ENCODE data around the gene NRM.

Gene NRM

DNA sequence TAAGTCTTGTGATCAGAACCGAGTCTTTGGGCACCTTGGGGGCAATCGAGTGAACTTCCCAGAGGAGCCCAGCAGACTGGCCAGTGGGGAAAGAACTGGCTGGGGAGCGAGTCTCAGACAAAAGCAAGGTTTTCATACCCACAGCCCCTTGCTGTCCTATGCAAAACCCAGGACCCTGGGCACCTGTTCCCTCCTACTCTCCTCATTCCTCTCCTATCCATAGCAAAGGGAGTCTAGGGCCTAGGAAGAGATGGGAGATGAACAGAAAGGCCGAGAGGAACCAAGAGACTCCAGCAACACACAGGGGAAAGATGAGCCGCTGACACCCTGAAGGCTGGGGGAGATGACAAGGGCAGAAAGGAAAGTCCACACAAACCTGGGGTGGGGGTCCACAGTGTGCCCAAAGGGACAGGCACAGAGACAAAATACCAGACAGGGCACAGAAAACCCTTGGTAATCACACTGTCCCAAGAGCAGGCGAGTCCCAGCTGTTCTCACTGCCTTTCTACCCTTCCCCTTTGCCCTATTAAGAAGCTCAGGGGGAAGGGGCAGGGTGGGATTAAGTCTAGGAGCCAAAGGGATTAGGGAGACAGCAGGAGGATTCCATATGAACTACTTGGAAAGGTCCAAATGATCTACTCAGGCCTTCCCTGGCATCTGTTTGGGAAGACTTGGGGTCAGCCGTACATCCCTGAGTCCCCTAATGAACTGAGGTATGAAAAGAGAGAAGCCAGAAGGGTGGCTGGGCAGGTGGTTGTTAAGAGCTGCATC is 10.8 kb downstream of the NRM start:
- TF ChIP-seq, protein P1, sequence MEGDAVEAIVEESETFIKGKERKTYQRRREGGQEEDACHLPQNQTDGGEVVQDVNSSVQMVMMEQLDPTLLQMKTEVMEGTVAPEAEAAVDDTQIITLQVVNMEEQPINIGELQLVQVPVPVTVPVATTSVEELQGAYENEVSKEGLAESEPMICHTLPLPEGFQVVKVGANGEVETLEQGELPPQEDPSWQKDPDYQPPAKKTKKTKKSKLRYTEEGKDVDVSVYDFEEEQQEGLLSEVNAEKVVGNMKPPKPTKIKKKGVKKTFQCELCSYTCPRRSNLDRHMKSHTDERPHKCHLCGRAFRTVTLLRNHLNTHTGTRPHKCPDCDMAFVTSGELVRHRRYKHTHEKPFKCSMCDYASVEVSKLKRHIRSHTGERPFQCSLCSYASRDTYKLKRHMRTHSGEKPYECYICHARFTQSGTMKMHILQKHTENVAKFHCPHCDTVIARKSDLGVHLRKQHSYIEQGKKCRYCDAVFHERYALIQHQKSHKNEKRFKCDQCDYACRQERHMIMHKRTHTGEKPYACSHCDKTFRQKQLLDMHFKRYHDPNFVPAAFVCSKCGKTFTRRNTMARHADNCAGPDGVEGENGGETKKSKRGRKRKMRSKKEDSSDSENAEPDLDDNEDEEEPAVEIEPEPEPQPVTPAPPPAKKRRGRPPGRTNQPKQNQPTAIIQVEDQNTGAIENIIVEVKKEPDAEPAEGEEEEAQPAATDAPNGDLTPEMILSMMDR (IDR thresholded peaks at IDR 0.05; ENCODE audit: insufficient read depth, low read length): no peak
- TF ChIP-seq POLR2AphosphoS5 (IDR thresholded peaks at IDR 0.05; ENCODE audit: low read depth) (no peak), SPI1 (IDR thresholded peaks at IDR 0.05; ENCODE audit: borderline replicate concordance, low read depth) (no peak), GABPA (IDR thresholded peaks at IDR 0.05; ENCODE audit: low read depth) (no peak)
- TF ChIP-seq, protein P2, sequence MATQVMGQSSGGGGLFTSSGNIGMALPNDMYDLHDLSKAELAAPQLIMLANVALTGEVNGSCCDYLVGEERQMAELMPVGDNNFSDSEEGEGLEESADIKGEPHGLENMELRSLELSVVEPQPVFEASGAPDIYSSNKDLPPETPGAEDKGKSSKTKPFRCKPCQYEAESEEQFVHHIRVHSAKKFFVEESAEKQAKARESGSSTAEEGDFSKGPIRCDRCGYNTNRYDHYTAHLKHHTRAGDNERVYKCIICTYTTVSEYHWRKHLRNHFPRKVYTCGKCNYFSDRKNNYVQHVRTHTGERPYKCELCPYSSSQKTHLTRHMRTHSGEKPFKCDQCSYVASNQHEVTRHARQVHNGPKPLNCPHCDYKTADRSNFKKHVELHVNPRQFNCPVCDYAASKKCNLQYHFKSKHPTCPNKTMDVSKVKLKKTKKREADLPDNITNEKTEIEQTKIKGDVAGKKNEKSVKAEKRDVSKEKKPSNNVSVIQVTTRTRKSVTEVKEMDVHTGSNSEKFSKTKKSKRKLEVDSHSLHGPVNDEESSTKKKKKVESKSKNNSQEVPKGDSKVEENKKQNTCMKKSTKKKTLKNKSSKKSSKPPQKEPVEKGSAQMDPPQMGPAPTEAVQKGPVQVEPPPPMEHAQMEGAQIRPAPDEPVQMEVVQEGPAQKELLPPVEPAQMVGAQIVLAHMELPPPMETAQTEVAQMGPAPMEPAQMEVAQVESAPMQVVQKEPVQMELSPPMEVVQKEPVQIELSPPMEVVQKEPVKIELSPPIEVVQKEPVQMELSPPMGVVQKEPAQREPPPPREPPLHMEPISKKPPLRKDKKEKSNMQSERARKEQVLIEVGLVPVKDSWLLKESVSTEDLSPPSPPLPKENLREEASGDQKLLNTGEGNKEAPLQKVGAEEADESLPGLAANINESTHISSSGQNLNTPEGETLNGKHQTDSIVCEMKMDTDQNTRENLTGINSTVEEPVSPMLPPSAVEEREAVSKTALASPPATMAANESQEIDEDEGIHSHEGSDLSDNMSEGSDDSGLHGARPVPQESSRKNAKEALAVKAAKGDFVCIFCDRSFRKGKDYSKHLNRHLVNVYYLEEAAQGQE (IDR thresholded peaks at IDR 0.05; ENCODE audit: insufficient replicate concordance, low read depth): no peak
- DNase-seq (ENCODE audit: low read depth in 1 of 2, low spot score in 1 of 2): no peak
- Histone ChIP-seq H3K27me3 (ENCODE audit: insufficient read depth, poor library complexity, severe bottlenecking) (no peaks in the 10 kb centered on the region), H3K27ac (replicated peaks) (no peak overlapping the region), H3K4me3 (replicated peaks; ENCODE audit: insufficient read depth, low read length) (no peak overlapping the region)

DNA sequence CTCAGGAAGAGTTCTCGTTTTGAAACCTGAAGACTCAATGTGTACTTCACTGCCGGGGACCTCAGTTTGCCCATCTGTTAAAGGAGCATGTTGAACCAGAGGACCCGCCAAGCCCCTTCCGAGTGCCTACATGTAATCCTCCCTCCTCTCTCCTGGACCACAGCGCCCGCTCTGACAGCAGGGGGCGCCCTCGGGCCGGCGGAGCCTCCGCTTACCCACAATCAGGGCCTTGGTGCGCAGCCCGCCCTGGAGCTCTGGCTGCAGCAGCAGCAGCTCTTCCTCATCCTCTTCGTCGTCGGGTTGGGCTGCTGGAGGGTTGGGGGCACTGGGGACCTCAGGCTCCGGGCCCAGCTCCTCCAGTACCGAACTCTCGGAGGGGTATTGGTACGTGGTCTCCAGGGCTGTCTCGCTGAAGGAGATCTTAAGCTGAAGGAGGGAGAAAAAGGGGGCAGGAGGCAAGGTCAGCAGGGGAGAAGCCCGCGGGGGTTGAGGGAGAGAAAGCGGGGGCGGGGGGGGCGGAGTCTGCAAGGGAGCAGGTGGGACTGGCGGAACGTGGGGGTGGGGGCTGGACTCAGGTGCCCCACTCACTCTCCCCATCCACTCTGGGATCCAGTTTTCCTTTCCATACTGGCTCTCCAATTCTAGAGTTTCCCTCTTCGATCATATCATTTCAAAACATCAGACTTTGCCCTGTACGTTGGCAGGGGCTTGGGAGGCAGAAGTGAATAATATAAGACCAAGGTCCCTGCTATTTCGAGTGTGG is 11.6 kb downstream of the NRM start:
- Histone ChIP-seq H3K27ac (replicated peaks) (no peak overlapping the region), H3K4me3 (replicated peaks; ENCODE audit: insufficient read depth, low read length) (peak overlapping the region; percentile 26), H3K27me3 (ENCODE audit: insufficient read depth, poor library complexity, severe bottlenecking) (no peaks in the 10 kb centered on the region)
- peak; percentile 29; the same call in 1 of the 2 replicates for TF ChIP-seq SPI1 (IDR thresholded peaks at IDR 0.05; ENCODE audit: borderline replicate concordance, low read depth)
- TF ChIP-seq, protein P1 (IDR thresholded peaks at IDR 0.05; ENCODE audit: insufficient read depth, low read length): peak; percentile 85
- 0 out of 2 replicates have a peak, but pooled peaks have one; percentile 16 for TF ChIP-seq POLR2AphosphoS5 (IDR thresholded peaks at IDR 0.05; ENCODE audit: low read depth)
- TF ChIP-seq, protein P2 (IDR thresholded peaks at IDR 0.05; ENCODE audit: insufficient replicate concordance, low read depth): no peak
- no peak for TF ChIP-seq GABPA (IDR thresholded peaks at IDR 0.05; ENCODE audit: low read depth)
- DNase-seq (ENCODE audit: low read depth in 1 of 2, low spot score in 1 of 2): peak in 1 of 2 experiments; percentile 88

DNA sequence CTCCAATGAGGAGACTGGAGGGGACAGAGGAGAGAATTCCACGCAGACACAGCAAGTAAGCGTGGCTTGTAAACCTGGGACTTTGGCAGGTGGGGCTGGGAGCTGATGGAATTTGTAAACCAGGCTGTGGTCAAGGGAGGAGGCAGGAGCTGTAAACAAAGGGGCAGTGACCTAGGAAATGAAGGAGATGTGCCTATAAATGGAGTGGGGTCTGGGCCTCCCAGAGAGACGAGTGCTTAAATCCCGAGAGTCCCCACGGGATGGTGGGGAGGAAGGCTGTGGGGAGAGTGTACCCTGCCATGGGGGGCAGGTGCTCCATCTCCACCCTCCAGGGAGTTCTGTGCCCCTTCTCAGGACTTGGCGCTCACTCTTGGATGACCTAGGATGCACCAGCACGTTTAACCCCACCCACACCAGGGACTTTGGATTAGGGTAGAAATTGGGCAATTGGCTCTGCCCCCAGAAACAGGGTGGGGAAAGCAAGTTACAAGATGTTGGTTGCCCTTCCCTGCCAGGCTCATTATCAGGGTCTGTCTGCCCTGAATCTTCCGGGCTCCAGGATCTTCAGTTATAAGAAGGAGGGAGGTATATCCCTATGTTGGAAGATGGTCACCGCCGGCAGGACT is 14.0 kb downstream of the NRM start:
- no peak for TF ChIP-seq GABPA (IDR thresholded peaks at IDR 0.05; ENCODE audit: low read depth)
- H3K4me3 ChIP-seq (replicated peaks; ENCODE audit: insufficient read depth, low read length): no peak overlapping the region
- no peaks in the 10 kb centered on the region for H3K27me3 ChIP-seq (ENCODE audit: insufficient read depth, poor library complexity, severe bottlenecking)
- DNase-seq (ENCODE audit: low read depth in 1 of 2, low spot score in 1 of 2): no peak
- H3K27ac ChIP-seq (replicated peaks): no peak overlapping the region
